Thyroid gland (tissue), 4 donors: ENCODE measurements around the gene CCDC187.

ENCODE experiments used
- POLR2A ChIP-seq, 2 donors: fragments of 450-650 bp; IDR thresholded peaks; one replicate each; pipeline ENCODE4 v1.6.1; 2017; ENCODE audit warnings: antibody characterized with exemption in 2 of 2, mild to moderate bottlenecking in 2 of 2, moderate library complexity in 1 of 2
- TF ChIP-seq, protein P1 (sequence below), 6 experiments: fragments of 200-600 bp in 3 of 6; fragments of 450-650 bp in 3 of 6; sonication (generic) in 3 of 6; IDR thresholded peaks; one replicate each; pipeline ENCODE4 v1.5.1; 2016 to 2019; ENCODE audit warnings: antibody characterized with exemption in 6 of 6, mild to moderate bottlenecking in 2 of 6, inconsistent platforms in 1 of 6, moderate library complexity in 1 of 6

DNA sequence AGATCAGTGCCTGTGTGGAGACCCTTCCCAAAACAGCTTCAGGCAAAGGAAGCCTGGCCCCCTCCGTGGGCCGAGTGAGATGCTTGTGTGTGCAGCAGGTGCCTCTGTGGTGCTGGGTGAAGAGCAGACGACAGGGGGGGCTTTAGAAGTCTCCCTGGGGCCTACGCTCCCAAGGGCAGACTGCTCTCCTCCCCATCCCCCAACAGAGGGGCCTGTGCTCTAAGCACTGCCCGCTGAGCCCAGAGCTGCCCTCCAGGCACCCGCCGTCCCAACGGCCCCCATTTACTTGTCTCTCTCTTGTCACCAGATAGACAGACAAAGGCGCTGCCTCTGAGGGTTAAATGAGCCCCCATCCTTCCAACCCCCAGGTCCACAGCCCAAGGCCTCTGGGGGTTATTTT lies 96.3 kb downstream of the CCDC187 start:
- TF ChIP-seq, protein P1, sequence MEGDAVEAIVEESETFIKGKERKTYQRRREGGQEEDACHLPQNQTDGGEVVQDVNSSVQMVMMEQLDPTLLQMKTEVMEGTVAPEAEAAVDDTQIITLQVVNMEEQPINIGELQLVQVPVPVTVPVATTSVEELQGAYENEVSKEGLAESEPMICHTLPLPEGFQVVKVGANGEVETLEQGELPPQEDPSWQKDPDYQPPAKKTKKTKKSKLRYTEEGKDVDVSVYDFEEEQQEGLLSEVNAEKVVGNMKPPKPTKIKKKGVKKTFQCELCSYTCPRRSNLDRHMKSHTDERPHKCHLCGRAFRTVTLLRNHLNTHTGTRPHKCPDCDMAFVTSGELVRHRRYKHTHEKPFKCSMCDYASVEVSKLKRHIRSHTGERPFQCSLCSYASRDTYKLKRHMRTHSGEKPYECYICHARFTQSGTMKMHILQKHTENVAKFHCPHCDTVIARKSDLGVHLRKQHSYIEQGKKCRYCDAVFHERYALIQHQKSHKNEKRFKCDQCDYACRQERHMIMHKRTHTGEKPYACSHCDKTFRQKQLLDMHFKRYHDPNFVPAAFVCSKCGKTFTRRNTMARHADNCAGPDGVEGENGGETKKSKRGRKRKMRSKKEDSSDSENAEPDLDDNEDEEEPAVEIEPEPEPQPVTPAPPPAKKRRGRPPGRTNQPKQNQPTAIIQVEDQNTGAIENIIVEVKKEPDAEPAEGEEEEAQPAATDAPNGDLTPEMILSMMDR (IDR thresholded peaks at IDR 0.05): no peak
- no peak for TF ChIP-seq POLR2A (IDR thresholded peaks at IDR 0.05)
